Measurements from ENCODE around the gene S1PR1. TPM values are rescaled to one million over a fixed set of nuclear protein-coding genes. Genes with fewer than 3 reads are reported as not detected.

Gene S1PR1
- total RNA-seq, 1 donor from 2014 or later: 21.9 TPM

- H3K36me3 ChIP-seq (ENCODE audit: control insufficient read depth in 3 of 3, insufficient read depth in 3 of 3, low read length in 3 of 3): no peaks in the 10 kb centered on the region
- no peaks in the 10 kb centered on the region for H3K27me3 ChIP-seq (ENCODE audit: control insufficient read depth in 3 of 3, insufficient read depth in 3 of 3, low read length in 3 of 3)
- no peak overlapping the region for H3K9ac ChIP-seq (ENCODE audit: low read depth in 1 of 3, low read length in 3 of 3)
- H3K4me1 ChIP-seq (ENCODE audit: control insufficient read depth in 3 of 3, insufficient read depth in 3 of 3, low read length in 3 of 3): no peaks in the 10 kb centered on the region
- no peak overlapping the region for H3K4me3 ChIP-seq (ENCODE audit: low read length in 3 of 3)
- H3K9me3 ChIP-seq (ENCODE audit: control insufficient read depth in 3 of 3, low read length in 3 of 3): no peaks in the 10 kb centered on the region
- H3K27ac ChIP-seq (ENCODE audit: low read depth, low read length): no peak overlapping the region
These were observed 40.0 kb downstream of the S1PR1 start for GRCh38 chr1:101276818-101277217.

GRCh38 chr1:101278238-101278637 lies 41.4 kb downstream of the S1PR1 start:
- Histone ChIP-seq H3K27me3 (ENCODE audit: control insufficient read depth in 3 of 3, insufficient read depth in 3 of 3, low read length in 3 of 3) (no peaks in the 10 kb centered on the region), H3K9ac (ENCODE audit: low read depth in 1 of 3, low read length in 3 of 3) (no peak overlapping the region), H3K4me3 (ENCODE audit: low read length in 3 of 3) (no peak overlapping the region), H3K36me3 (ENCODE audit: control insufficient read depth in 3 of 3, insufficient read depth in 3 of 3, low read length in 3 of 3) (no peaks in the 10 kb centered on the region), H3K27ac (ENCODE audit: low read depth, low read length) (no peak overlapping the region), H3K4me1 (ENCODE audit: control insufficient read depth in 3 of 3, insufficient read depth in 3 of 3, low read length in 3 of 3) (no peaks in the 10 kb centered on the region), H3K9me3 (ENCODE audit: control insufficient read depth in 3 of 3, low read length in 3 of 3) (no peaks in the 10 kb centered on the region)

GRCh38 chr1:101278845-101279244 lies 42.0 kb downstream of the S1PR1 start:
- Histone ChIP-seq H3K4me1 (ENCODE audit: control insufficient read depth in 3 of 3, insufficient read depth in 3 of 3, low read length in 3 of 3) (no peaks in the 10 kb centered on the region), H3K27me3 (ENCODE audit: control insufficient read depth in 3 of 3, insufficient read depth in 3 of 3, low read length in 3 of 3) (no peaks in the 10 kb centered on the region), H3K9ac (ENCODE audit: low read depth in 1 of 3, low read length in 3 of 3) (no peak overlapping the region), H3K27ac (ENCODE audit: low read depth, low read length) (no peak overlapping the region), H3K36me3 (ENCODE audit: control insufficient read depth in 3 of 3, insufficient read depth in 3 of 3, low read length in 3 of 3) (no peaks in the 10 kb centered on the region), H3K4me3 (ENCODE audit: low read length in 3 of 3) (no peak overlapping the region), H3K9me3 (ENCODE audit: control insufficient read depth in 3 of 3, low read length in 3 of 3) (no peaks in the 10 kb centered on the region)

DNA sequence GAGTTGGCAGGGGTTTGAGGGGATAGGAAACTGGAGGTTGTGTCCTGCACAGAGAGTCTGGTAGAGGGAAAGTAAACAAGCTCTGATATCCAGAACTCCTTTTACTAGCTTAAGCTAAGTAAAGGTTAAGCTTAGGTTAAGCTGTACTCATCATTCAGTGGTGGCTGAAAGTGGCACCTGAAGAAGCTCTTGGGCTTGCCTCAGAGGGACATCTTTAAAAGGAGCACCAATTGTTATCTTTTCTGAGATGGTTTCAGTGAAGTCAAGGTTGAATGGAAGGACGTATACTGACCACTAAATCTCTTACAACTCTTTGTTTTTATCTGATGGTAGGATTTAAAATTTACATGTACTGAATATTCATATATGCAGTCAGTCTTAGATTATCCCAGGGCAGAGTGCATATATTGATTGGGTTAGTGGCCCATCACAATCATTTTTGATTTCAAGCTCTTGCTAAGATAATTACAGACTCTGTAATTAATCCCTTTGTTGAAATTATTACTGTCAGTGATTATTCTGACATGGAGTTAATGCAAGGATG lies 43.3 kb downstream of the S1PR1 start:
- Histone ChIP-seq H3K36me3 (ENCODE audit: control insufficient read depth in 3 of 3, insufficient read depth in 3 of 3, low read length in 3 of 3) (no peaks in the 10 kb centered on the region), H3K4me3 (ENCODE audit: low read length in 3 of 3) (no peak overlapping the region), H3K27ac (ENCODE audit: low read depth, low read length) (no peak overlapping the region), H3K9me3 (ENCODE audit: control insufficient read depth in 3 of 3, low read length in 3 of 3) (no peaks in the 10 kb centered on the region), H3K27me3 (ENCODE audit: control insufficient read depth in 3 of 3, insufficient read depth in 3 of 3, low read length in 3 of 3) (no peaks in the 10 kb centered on the region), H3K9ac (ENCODE audit: low read depth in 1 of 3, low read length in 3 of 3) (no peak overlapping the region), H3K4me1 (ENCODE audit: control insufficient read depth in 3 of 3, insufficient read depth in 3 of 3, low read length in 3 of 3) (no peaks in the 10 kb centered on the region)

- H3K27me3 ChIP-seq (ENCODE audit: control insufficient read depth in 3 of 3, insufficient read depth in 3 of 3, low read length in 3 of 3): no peaks in the 10 kb centered on the region
- no peak overlapping the region for H3K4me3 ChIP-seq (ENCODE audit: low read length in 3 of 3)
- no peaks in the 10 kb centered on the region for H3K9me3 ChIP-seq (ENCODE audit: control insufficient read depth in 3 of 3, low read length in 3 of 3)
- H3K36me3 ChIP-seq (ENCODE audit: control insufficient read depth in 3 of 3, insufficient read depth in 3 of 3, low read length in 3 of 3): no peaks in the 10 kb centered on the region
- no peak overlapping the region for H3K27ac ChIP-seq (ENCODE audit: low read depth, low read length)
- H3K4me1 ChIP-seq (ENCODE audit: control insufficient read depth in 3 of 3, insufficient read depth in 3 of 3, low read length in 3 of 3): no peaks in the 10 kb centered on the region
- H3K9ac ChIP-seq (ENCODE audit: low read depth in 1 of 3, low read length in 3 of 3): no peak overlapping the region
These were observed 44.3 kb downstream of the S1PR1 start for GRCh38 chr1:101280942-101281654.

DNA sequence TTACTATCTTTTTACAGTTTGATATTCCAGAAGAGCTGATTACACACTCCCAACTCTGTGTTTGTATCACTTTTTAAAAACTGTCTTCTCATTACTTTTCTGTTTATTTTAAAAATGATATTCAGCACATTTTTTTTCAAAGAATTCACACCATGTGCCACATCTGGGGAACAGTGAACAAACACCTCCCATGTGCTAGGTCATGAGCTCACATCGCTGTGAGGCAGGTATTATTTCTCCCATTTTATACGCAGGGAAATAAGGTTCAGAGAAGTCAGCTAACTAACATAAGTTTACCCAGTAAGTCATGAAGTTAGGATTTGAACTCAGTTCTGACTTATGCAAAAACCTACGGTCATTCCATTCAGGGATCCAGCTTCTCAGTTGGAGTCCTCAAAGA lies 44.9 kb downstream of the S1PR1 start:
- H3K4me1 ChIP-seq (ENCODE audit: control insufficient read depth in 3 of 3, insufficient read depth in 3 of 3, low read length in 3 of 3): no peaks in the 10 kb centered on the region
- H3K27me3 ChIP-seq (ENCODE audit: control insufficient read depth in 3 of 3, insufficient read depth in 3 of 3, low read length in 3 of 3): no peaks in the 10 kb centered on the region
- H3K9ac ChIP-seq (ENCODE audit: low read depth in 1 of 3, low read length in 3 of 3): no peak overlapping the region
- H3K9me3 ChIP-seq (ENCODE audit: control insufficient read depth in 3 of 3, low read length in 3 of 3): no peaks in the 10 kb centered on the region
- H3K36me3 ChIP-seq (ENCODE audit: control insufficient read depth in 3 of 3, insufficient read depth in 3 of 3, low read length in 3 of 3): no peaks in the 10 kb centered on the region
- no peak overlapping the region for H3K27ac ChIP-seq (ENCODE audit: low read depth, low read length)
- H3K4me3 ChIP-seq (ENCODE audit: low read length in 3 of 3): no peak overlapping the region

DNA sequence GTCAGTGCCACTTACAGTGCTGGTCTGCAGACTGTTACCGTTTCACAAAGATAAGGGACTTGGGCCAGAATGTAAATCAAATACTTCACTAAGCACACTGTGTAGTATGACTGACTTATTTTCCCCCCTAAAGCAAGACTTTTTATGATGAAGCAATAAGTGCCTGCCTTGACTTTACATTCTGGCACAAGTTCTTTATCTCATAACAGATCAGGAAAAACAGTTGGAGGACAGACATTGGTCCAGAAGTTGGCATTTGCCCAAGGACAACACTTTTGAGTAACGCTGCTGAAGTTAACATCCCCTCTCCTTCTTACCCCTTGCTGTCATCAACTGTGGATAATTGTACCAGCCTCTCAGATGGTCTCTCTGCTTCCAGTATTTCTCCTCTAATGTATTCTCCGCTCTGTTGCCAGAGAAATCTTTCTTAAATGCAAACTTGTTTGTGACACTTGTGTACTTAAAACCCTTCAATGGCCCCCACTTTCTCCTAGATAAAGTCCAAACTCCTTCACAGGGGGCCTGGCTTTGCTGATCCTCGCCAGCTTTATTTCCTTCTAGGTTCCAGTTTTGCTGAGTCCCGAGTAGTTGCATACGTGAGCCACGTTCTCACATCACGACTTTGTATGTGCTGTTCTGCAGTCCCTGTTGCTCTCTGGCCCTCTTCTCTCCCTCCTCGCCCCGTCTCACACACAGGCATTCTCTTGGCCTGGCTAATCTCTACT lies 45.7 kb downstream of the S1PR1 start:
- no peaks in the 10 kb centered on the region for H3K36me3 ChIP-seq (ENCODE audit: control insufficient read depth in 3 of 3, insufficient read depth in 3 of 3, low read length in 3 of 3)
- no peaks in the 10 kb centered on the region for H3K4me1 ChIP-seq (ENCODE audit: control insufficient read depth in 3 of 3, insufficient read depth in 3 of 3, low read length in 3 of 3)
- H3K9ac ChIP-seq (ENCODE audit: low read depth in 1 of 3, low read length in 3 of 3): no peak overlapping the region
- H3K9me3 ChIP-seq (ENCODE audit: control insufficient read depth in 3 of 3, low read length in 3 of 3): no peaks in the 10 kb centered on the region
- H3K27ac ChIP-seq (ENCODE audit: low read depth, low read length): no peak overlapping the region
- no peak overlapping the region for H3K4me3 ChIP-seq (ENCODE audit: low read length in 3 of 3)
- H3K27me3 ChIP-seq (ENCODE audit: control insufficient read depth in 3 of 3, insufficient read depth in 3 of 3, low read length in 3 of 3): no peaks in the 10 kb centered on the region

DNA sequence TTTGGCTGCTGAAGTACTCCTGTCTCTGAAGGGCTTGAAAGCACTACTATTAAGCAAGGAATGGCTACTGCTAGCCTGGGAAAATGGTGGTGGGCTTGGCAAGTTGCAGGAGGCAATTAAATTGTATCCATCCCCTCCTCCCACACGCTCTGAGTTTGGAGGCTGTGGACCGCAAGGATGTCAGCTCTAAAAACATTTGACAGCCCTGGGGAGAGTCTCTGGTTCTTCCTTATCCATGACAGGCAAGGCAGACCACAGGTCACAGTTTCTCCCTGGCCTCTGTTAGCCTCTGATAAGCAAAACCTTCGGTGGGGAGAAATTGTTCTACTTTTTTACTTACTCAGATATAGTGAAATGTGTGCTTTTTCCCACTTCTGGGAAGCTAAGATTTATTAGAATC lies 46.6 kb downstream of the S1PR1 start:
- no peaks in the 10 kb centered on the region for H3K4me1 ChIP-seq (ENCODE audit: control insufficient read depth in 3 of 3, insufficient read depth in 3 of 3, low read length in 3 of 3)
- H3K9me3 ChIP-seq (ENCODE audit: control insufficient read depth in 3 of 3, low read length in 3 of 3): no peaks in the 10 kb centered on the region
- H3K27ac ChIP-seq (ENCODE audit: low read depth, low read length): no peak overlapping the region

GRCh38 chr1:101284021-101284420 lies 47.2 kb downstream of the S1PR1 start:
- H3K4me3 ChIP-seq (ENCODE audit: low read length in 3 of 3): no peak overlapping the region
- H3K9me3 ChIP-seq (ENCODE audit: control insufficient read depth in 3 of 3, low read length in 3 of 3): no peaks in the 10 kb centered on the region
- H3K27me3 ChIP-seq (ENCODE audit: control insufficient read depth in 3 of 3, insufficient read depth in 3 of 3, low read length in 3 of 3): no peaks in the 10 kb centered on the region
- no peaks in the 10 kb centered on the region for H3K36me3 ChIP-seq (ENCODE audit: control insufficient read depth in 3 of 3, insufficient read depth in 3 of 3, low read length in 3 of 3)
- no peaks in the 10 kb centered on the region for H3K4me1 ChIP-seq (ENCODE audit: control insufficient read depth in 3 of 3, insufficient read depth in 3 of 3, low read length in 3 of 3)
- no peak overlapping the region for H3K9ac ChIP-seq (ENCODE audit: low read depth in 1 of 3, low read length in 3 of 3)
- no peak overlapping the region for H3K27ac ChIP-seq (ENCODE audit: low read depth, low read length)

More for the DNA sequence above, 46.6 kb downstream of the S1PR1 start:
- Histone ChIP-seq H3K36me3 (ENCODE audit: control insufficient read depth in 3 of 3, insufficient read depth in 3 of 3, low read length in 3 of 3) (no peaks in the 10 kb centered on the region), H3K27me3 (ENCODE audit: control insufficient read depth in 3 of 3, insufficient read depth in 3 of 3, low read length in 3 of 3) (no peaks in the 10 kb centered on the region), H3K9ac (ENCODE audit: low read depth in 1 of 3, low read length in 3 of 3) (no peak overlapping the region), H3K4me3 (ENCODE audit: low read length in 3 of 3) (no peak overlapping the region)

GRCh38 chr1:101284622-101285218 lies 47.9 kb downstream of the S1PR1 start:
- no peak overlapping the region for H3K9ac ChIP-seq (ENCODE audit: low read depth in 1 of 3, low read length in 3 of 3)
- no peaks in the 10 kb centered on the region for H3K9me3 ChIP-seq (ENCODE audit: control insufficient read depth in 3 of 3, low read length in 3 of 3)
- no peaks in the 10 kb centered on the region for H3K4me1 ChIP-seq (ENCODE audit: control insufficient read depth in 3 of 3, insufficient read depth in 3 of 3, low read length in 3 of 3)
- H3K4me3 ChIP-seq (ENCODE audit: low read length in 3 of 3): no peak overlapping the region
- no peaks in the 10 kb centered on the region for H3K27me3 ChIP-seq (ENCODE audit: control insufficient read depth in 3 of 3, insufficient read depth in 3 of 3, low read length in 3 of 3)
- H3K36me3 ChIP-seq (ENCODE audit: control insufficient read depth in 3 of 3, insufficient read depth in 3 of 3, low read length in 3 of 3): no peaks in the 10 kb centered on the region
- no peak overlapping the region for H3K27ac ChIP-seq (ENCODE audit: low read depth, low read length)
